SK-N-SH (cell line): Measurements from ENCODE around the gene NDUFB2.

Experiments
- MEF2A ChIP-seq: IDR thresholded peaks from 2 replicates; pipeline ENCODE4 v1.4.0; 2012; ENCODE audit warnings: low read depth, borderline replicate concordance
- RFX5 ChIP-seq: IDR thresholded peaks from 2 replicates; pipeline ENCODE4 v1.6.1; 2012; ENCODE audit warnings: mild to moderate bottlenecking, improper control_type of control experiment, low read length
- TF ChIP-seq, protein P1 (sequence below): fragments of 200-600 bp; sonication (generic); IDR thresholded peaks from 2 replicates; pipeline ENCODE4 v1.6.1; 2017; ENCODE audit warnings: antibody characterized with exemption, mild to moderate bottlenecking, moderate library complexity
- TF ChIP-seq, protein P2 (sequence below): IDR thresholded peaks from 2 replicates; pipeline ENCODE4 v1.6.1; 2012; ENCODE audit warnings: mild to moderate bottlenecking, low read depth, low read length, moderate library complexity

DNA sequence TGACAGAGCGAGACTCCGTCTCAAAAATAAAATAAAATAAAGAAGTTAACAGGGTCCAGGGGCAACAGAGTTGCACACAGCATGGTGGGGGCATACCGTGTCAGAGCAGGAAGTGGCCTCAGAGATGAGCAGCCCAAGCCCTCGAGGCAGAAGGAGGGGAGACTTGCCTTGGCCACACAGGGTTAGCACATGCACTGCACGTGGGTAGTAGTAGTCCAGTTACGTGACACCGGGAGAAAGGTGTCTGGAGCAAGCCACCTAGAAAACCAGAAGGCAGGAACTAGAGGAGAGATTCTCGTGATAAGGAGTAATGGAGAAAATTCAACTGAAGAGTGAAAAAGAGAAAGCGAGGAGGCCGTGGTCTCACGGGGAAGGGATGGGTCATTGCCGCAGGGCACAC lies 46.1 kb upstream of the NDUFB2 start:
- TF ChIP-seq, protein P1, sequence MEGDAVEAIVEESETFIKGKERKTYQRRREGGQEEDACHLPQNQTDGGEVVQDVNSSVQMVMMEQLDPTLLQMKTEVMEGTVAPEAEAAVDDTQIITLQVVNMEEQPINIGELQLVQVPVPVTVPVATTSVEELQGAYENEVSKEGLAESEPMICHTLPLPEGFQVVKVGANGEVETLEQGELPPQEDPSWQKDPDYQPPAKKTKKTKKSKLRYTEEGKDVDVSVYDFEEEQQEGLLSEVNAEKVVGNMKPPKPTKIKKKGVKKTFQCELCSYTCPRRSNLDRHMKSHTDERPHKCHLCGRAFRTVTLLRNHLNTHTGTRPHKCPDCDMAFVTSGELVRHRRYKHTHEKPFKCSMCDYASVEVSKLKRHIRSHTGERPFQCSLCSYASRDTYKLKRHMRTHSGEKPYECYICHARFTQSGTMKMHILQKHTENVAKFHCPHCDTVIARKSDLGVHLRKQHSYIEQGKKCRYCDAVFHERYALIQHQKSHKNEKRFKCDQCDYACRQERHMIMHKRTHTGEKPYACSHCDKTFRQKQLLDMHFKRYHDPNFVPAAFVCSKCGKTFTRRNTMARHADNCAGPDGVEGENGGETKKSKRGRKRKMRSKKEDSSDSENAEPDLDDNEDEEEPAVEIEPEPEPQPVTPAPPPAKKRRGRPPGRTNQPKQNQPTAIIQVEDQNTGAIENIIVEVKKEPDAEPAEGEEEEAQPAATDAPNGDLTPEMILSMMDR = no peak
- TF ChIP-seq, protein P2, sequence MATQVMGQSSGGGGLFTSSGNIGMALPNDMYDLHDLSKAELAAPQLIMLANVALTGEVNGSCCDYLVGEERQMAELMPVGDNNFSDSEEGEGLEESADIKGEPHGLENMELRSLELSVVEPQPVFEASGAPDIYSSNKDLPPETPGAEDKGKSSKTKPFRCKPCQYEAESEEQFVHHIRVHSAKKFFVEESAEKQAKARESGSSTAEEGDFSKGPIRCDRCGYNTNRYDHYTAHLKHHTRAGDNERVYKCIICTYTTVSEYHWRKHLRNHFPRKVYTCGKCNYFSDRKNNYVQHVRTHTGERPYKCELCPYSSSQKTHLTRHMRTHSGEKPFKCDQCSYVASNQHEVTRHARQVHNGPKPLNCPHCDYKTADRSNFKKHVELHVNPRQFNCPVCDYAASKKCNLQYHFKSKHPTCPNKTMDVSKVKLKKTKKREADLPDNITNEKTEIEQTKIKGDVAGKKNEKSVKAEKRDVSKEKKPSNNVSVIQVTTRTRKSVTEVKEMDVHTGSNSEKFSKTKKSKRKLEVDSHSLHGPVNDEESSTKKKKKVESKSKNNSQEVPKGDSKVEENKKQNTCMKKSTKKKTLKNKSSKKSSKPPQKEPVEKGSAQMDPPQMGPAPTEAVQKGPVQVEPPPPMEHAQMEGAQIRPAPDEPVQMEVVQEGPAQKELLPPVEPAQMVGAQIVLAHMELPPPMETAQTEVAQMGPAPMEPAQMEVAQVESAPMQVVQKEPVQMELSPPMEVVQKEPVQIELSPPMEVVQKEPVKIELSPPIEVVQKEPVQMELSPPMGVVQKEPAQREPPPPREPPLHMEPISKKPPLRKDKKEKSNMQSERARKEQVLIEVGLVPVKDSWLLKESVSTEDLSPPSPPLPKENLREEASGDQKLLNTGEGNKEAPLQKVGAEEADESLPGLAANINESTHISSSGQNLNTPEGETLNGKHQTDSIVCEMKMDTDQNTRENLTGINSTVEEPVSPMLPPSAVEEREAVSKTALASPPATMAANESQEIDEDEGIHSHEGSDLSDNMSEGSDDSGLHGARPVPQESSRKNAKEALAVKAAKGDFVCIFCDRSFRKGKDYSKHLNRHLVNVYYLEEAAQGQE = no peak
- TF ChIP-seq MEF2A (no peak), RFX5 (no peak)
